Amygdala (tissue), 56 donors: ENCODE measurements around the gene RHOT2.

Experiments used
- DNase-seq, 56 donors: peaks; one replicate each; lab custom pipeline; 2025; lab: John Stamatoyannopoulos, UW

Gene RHOT2

GRCh38 chr16:631808-632358 lies 36.0 kb upstream of the RHOT2 start:
- DNase-seq, result no peak

GRCh38 chr16:632486-633335 lies 35.2 kb upstream of the RHOT2 start:
- DNase-seq, result no peak

GRCh38 chr16:633336-634050 lies 34.4 kb upstream of the RHOT2 start:
- DNase-seq, result no peak

GRCh38 chr16:634051-634670 lies 33.8 kb upstream of the RHOT2 start:
- no peak for DNase-seq

- DNase-seq, result peak in 1 of 56 donors; percentile 53
Measured at GRCh38 chr16:634996-635395, 32.9 kb upstream of the RHOT2 start.

- peak in 2 of 56 donors; percentile 26 to 72 for DNase-seq
Measured at GRCh38 chr16:635573-636205, 32.2 kb upstream of the RHOT2 start.

GRCh38 chr16:636206-637080 lies 31.5 kb upstream of the RHOT2 start, which contains the start of gene METTL26:
Gene METTL26, minus strand, starts transcription at chr16:636305. Its CDS starts 15 bp downstream, at chr16:636290.
- peak; percentile 85 to 100 (median 96) for DNase-seq

GRCh38 chr16:637081-638018 lies 30.6 kb upstream of the RHOT2 start:
- DNase-seq, result peak in 47 of 56 donors; percentile 41 to 100 (median 95)

- DNase-seq, result no peak
Measured at GRCh38 chr16:638034-638543, 29.8 kb upstream of the RHOT2 start.

- no peak for DNase-seq
Measured at GRCh38 chr16:638836-639235, 29.1 kb upstream of the RHOT2 start.

- DNase-seq, result no peak
Measured at GRCh38 chr16:640614-641013, 27.3 kb upstream of the RHOT2 start.

GRCh38 chr16:641326-642188 lies 26.4 kb upstream of the RHOT2 start, which contains the start of gene MCRIP2:
Gene MCRIP2, plus strand, starts transcription at chr16:641828. Its CDS starts 164 bp downstream, at chr16:641992.
- DNase-seq, result peak in 53 of 56 donors; percentile 17 to 82 (median 61)

GRCh38 chr16:642189-643049 lies 25.5 kb upstream of the RHOT2 start:
- DNase-seq, result peak in 22 of 56 donors; percentile 9 to 54 (median 34)

GRCh38 chr16:643050-643368 lies 24.9 kb upstream of the RHOT2 start:
- DNase-seq, result no peak

GRCh38 chr16:644556-644955 lies 23.4 kb upstream of the RHOT2 start:
- no peak for DNase-seq
